Measurements from ENCODE around the gene KCNB1.

KCNB1 gene

DNA sequence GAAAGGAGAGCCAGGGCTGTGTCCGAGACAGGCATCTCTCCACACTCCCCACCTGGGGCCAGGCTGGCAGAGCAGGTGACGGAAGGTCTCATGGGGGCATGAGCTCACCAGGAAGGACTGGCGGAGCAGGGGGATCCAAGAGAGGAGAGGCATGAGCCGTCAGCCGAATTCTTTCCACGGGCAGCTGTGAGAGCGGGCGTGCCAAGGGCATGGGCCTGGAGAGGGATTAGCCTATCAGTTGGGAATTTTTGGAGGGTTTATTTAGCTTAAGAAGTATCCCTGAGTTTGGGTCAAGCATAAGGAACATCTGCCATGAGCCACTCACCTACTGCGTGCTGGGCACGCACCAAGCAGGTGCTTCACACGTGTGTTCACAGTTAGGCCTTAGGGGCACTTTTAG, 144.4 kb downstream of the KCNB1 start:
- Histone ChIP-seq H3K9me3 (ENCODE audit: insufficient read depth, low read depth, low read length) (no peaks in the 10 kb centered on the region), H3K36me3 (ENCODE audit: insufficient read depth, low read length) (no peaks in the 10 kb centered on the region), H4K20me1 (ENCODE audit: insufficient read depth, low read length, poor library complexity, severe bottlenecking) (no peaks in the 10 kb centered on the region), H3K79me2 (ENCODE audit: insufficient read depth, low read length) (no peaks in the 10 kb centered on the region), H3K4me1 (ENCODE audit: insufficient read depth, low read length, poor library complexity, severe bottlenecking) (no peaks in the 10 kb centered on the region), H3K4me2 (ENCODE audit: low read depth, low read length, poor library complexity, severe bottlenecking) (no peak overlapping the region), H3K9me2 (replicated peaks; ENCODE audit: low read depth, low read length) (no peaks in the 10 kb centered on the region), H2AFZ (ENCODE audit: low read length) (no peak overlapping the region), H3K4me3 (ENCODE audit: low read length, poor library complexity, severe bottlenecking) (no peak overlapping the region), H3F3A (ENCODE audit: low read depth) (no peaks in the 10 kb centered on the region), H3K9ac (ENCODE audit: low read depth, low read length, poor library complexity, severe bottlenecking) (no peak overlapping the region), H3K27me3 (ENCODE audit: insufficient read depth, low read length, poor library complexity, severe bottlenecking) (no peaks in the 10 kb centered on the region)
- no peak for TF ChIP-seq EZH2phosphoT487 (IDR thresholded peaks at IDR 0.05; ENCODE audit: borderline replicate concordance)
- TF ChIP-seq, protein P1, sequence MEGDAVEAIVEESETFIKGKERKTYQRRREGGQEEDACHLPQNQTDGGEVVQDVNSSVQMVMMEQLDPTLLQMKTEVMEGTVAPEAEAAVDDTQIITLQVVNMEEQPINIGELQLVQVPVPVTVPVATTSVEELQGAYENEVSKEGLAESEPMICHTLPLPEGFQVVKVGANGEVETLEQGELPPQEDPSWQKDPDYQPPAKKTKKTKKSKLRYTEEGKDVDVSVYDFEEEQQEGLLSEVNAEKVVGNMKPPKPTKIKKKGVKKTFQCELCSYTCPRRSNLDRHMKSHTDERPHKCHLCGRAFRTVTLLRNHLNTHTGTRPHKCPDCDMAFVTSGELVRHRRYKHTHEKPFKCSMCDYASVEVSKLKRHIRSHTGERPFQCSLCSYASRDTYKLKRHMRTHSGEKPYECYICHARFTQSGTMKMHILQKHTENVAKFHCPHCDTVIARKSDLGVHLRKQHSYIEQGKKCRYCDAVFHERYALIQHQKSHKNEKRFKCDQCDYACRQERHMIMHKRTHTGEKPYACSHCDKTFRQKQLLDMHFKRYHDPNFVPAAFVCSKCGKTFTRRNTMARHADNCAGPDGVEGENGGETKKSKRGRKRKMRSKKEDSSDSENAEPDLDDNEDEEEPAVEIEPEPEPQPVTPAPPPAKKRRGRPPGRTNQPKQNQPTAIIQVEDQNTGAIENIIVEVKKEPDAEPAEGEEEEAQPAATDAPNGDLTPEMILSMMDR (conservative IDR thresholded peaks at IDR 0.05; ENCODE audit: low read length): no peak

DNA sequence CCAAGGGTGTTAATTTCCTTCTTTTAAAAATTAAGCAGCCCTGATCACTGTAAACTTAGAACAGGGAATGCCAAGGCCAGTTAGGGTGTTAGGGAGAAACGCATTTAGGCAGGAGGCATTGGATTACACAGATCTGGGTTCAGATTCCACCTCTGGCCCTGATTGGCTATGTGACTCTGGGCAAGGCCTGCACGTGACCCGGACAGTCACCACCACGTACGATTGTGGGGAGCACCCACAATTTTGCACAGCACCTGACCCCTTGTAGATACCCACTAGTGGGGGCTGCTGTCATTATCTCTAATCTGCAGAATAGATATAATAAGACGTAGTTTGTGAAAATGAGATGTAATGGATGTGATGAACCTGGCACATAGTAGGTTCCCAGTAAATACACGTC, 145.1 kb downstream of the KCNB1 start:
- H4K20me1 ChIP-seq (ENCODE audit: insufficient read depth, low read length, poor library complexity, severe bottlenecking): no peaks in the 10 kb centered on the region
- no peaks in the 10 kb centered on the region for H3K9me2 ChIP-seq (replicated peaks; ENCODE audit: low read depth, low read length)
- H3K79me2 ChIP-seq (ENCODE audit: insufficient read depth, low read length): no peaks in the 10 kb centered on the region
- H3K9ac ChIP-seq (ENCODE audit: low read depth, low read length, poor library complexity, severe bottlenecking): no peak overlapping the region
- no peaks in the 10 kb centered on the region for H3F3A ChIP-seq (ENCODE audit: low read depth)
- no peak overlapping the region for H3K4me2 ChIP-seq (ENCODE audit: low read depth, low read length, poor library complexity, severe bottlenecking)
- H3K27me3 ChIP-seq (ENCODE audit: insufficient read depth, low read length, poor library complexity, severe bottlenecking): no peaks in the 10 kb centered on the region
- H3K9me3 ChIP-seq (ENCODE audit: insufficient read depth, low read depth, low read length): no peaks in the 10 kb centered on the region
- TF ChIP-seq, protein P1 (conservative IDR thresholded peaks at IDR 0.05; ENCODE audit: low read length): no peak
- TF ChIP-seq EZH2phosphoT487 (IDR thresholded peaks at IDR 0.05; ENCODE audit: borderline replicate concordance): no peak
- H2AFZ ChIP-seq (ENCODE audit: low read length): no peak overlapping the region
- no peaks in the 10 kb centered on the region for H3K36me3 ChIP-seq (ENCODE audit: insufficient read depth, low read length)
- no peak overlapping the region for H3K4me3 ChIP-seq (ENCODE audit: low read length, poor library complexity, severe bottlenecking)
- H3K4me1 ChIP-seq (ENCODE audit: insufficient read depth, low read length, poor library complexity, severe bottlenecking): no peaks in the 10 kb centered on the region

GRCh38 chr20:49336786-49337185, 145.7 kb downstream of the KCNB1 start:
- Histone ChIP-seq H3K36me3 (ENCODE audit: insufficient read depth, low read length) (no peaks in the 10 kb centered on the region), H3K9me2 (replicated peaks; ENCODE audit: low read depth, low read length) (no peaks in the 10 kb centered on the region), H3K79me2 (ENCODE audit: insufficient read depth, low read length) (no peaks in the 10 kb centered on the region), H3K27me3 (ENCODE audit: insufficient read depth, low read length, poor library complexity, severe bottlenecking) (no peaks in the 10 kb centered on the region), H3K4me3 (ENCODE audit: low read length, poor library complexity, severe bottlenecking) (no peak overlapping the region), H4K20me1 (ENCODE audit: insufficient read depth, low read length, poor library complexity, severe bottlenecking) (no peaks in the 10 kb centered on the region), H3K4me1 (ENCODE audit: insufficient read depth, low read length, poor library complexity, severe bottlenecking) (no peaks in the 10 kb centered on the region), H3K9ac (ENCODE audit: low read depth, low read length, poor library complexity, severe bottlenecking) (no peak overlapping the region), H3K4me2 (ENCODE audit: low read depth, low read length, poor library complexity, severe bottlenecking) (no peak overlapping the region), H2AFZ (ENCODE audit: low read length) (no peak overlapping the region), H3F3A (ENCODE audit: low read depth) (no peaks in the 10 kb centered on the region), H3K9me3 (ENCODE audit: insufficient read depth, low read depth, low read length) (no peaks in the 10 kb centered on the region)
- no peak for TF ChIP-seq EZH2phosphoT487 (IDR thresholded peaks at IDR 0.05; ENCODE audit: borderline replicate concordance)
- TF ChIP-seq, protein P1 (conservative IDR thresholded peaks at IDR 0.05; ENCODE audit: low read length): no peak

Measured in Loucy (cell line).